ENCODE results near the gene SPTBN2. TPM values are rescaled to one million over a fixed set of nuclear protein-coding genes. Genes with fewer than 3 reads are reported as not detected.

The SPTBN2 gene
- total and polyA plus RNA-seq, 4 donors: 4.7 to 16.1 (median 11.3) TPM

- H3K9ac ChIP-seq (ENCODE audit: insufficient read depth in 1 of 2, low read length in 2 of 2): no peak overlapping the region
- TF ChIP-seq, protein P1, sequence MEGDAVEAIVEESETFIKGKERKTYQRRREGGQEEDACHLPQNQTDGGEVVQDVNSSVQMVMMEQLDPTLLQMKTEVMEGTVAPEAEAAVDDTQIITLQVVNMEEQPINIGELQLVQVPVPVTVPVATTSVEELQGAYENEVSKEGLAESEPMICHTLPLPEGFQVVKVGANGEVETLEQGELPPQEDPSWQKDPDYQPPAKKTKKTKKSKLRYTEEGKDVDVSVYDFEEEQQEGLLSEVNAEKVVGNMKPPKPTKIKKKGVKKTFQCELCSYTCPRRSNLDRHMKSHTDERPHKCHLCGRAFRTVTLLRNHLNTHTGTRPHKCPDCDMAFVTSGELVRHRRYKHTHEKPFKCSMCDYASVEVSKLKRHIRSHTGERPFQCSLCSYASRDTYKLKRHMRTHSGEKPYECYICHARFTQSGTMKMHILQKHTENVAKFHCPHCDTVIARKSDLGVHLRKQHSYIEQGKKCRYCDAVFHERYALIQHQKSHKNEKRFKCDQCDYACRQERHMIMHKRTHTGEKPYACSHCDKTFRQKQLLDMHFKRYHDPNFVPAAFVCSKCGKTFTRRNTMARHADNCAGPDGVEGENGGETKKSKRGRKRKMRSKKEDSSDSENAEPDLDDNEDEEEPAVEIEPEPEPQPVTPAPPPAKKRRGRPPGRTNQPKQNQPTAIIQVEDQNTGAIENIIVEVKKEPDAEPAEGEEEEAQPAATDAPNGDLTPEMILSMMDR (IDR thresholded peaks at IDR 0.05; ENCODE audit: control extremely low read depth, extremely low read depth): no peak
- no peaks in the 10 kb centered on the region for H3K36me3 ChIP-seq (ENCODE audit: control insufficient read depth in 4 of 4, insufficient read depth in 4 of 4, low read length in 4 of 4)
- H3K27ac ChIP-seq (ENCODE audit: low read depth in 1 of 2, low read length in 1 of 2): no peak overlapping the region
- H3K4me1 ChIP-seq (ENCODE audit: control insufficient read depth in 5 of 5, insufficient read depth in 5 of 5, low read length in 5 of 5): peaks cover 0 to 3% (median 0%) of the 10 kb centered on the region in 5 donors
- ATAC-seq (ENCODE audit: insufficient read depth, low FRiP score): no peak
- H3K4me3 ChIP-seq: no peak overlapping the region
- 93 to 95% methylated on average over 18 of the region's 18 CpGs for WGBS, 2 donors
- no peaks in the 10 kb centered on the region for H3K9me3 ChIP-seq (ENCODE audit: control insufficient read depth in 4 of 4, insufficient read depth in 3 of 4, low read length in 3 of 4)
- DNase-seq: no peak
- H3K27me3 ChIP-seq (ENCODE audit: control insufficient read depth in 3 of 3, insufficient read depth in 3 of 3, low read length in 2 of 3): no peaks in the 10 kb centered on the region
These were observed 36.6 kb downstream of the SPTBN2 start for GRCh38 chr11:66692446-66692845.

DNA sequence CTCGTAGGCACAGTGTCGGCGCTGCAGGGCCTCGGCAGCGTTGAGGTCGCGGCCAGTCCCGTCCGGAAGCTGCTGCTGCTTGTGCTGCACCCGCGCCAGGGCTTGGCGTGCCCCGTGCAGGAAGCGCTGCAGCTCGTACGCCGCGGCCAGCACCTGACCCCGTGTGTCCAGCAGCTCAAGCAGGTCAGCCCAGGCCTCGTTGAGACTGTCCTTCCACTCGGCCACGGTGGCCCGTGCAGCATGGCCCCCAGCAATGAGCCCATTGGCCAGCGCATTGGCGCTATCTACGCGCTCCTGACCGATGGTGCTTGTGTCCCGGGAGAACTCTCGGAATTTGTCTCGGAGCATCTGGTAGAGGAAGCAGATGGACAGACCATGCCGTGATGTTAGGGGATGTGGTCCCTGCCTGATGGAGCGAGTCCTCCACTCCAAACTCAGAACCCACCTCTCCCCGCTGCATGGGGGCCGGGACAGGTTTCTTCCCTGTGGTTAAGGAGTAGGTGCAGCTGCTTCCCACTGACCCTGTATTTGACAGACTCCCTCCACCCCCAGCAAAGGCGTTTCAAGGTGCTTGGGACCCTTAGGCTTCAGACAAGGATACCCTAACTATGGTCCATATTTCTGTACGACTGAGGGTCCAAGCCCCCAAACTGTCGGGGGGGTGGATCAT, 37.6 kb downstream of the SPTBN2 start:
- ATAC-seq (ENCODE audit: insufficient read depth, low FRiP score) (no peak), DNase-seq (no peak)
- Histone ChIP-seq H3K9me3 (ENCODE audit: control insufficient read depth in 4 of 4, insufficient read depth in 3 of 4, low read length in 3 of 4) (no peaks in the 10 kb centered on the region), H3K9ac (ENCODE audit: insufficient read depth in 1 of 2, low read length in 2 of 2) (no peak overlapping the region), H3K27me3 (ENCODE audit: control insufficient read depth in 3 of 3, insufficient read depth in 3 of 3, low read length in 2 of 3) (no peaks in the 10 kb centered on the region), H3K36me3 (ENCODE audit: control insufficient read depth in 4 of 4, insufficient read depth in 4 of 4, low read length in 4 of 4) (no peaks in the 10 kb centered on the region), H3K27ac (ENCODE audit: low read depth in 1 of 2, low read length in 1 of 2) (no peak overlapping the region), H3K4me1 (ENCODE audit: control insufficient read depth in 5 of 5, insufficient read depth in 5 of 5, low read length in 5 of 5) (peaks cover 0 to 3% (median 0%) of the 10 kb centered on the region in 5 donors), H3K4me3 (no peak overlapping the region)
- TF ChIP-seq, protein P1 (IDR thresholded peaks at IDR 0.05; ENCODE audit: control extremely low read depth, extremely low read depth): no peak
- 90 to 92% methylated on average over 38 of the region's 38 CpGs for WGBS, 2 donors

DNA sequence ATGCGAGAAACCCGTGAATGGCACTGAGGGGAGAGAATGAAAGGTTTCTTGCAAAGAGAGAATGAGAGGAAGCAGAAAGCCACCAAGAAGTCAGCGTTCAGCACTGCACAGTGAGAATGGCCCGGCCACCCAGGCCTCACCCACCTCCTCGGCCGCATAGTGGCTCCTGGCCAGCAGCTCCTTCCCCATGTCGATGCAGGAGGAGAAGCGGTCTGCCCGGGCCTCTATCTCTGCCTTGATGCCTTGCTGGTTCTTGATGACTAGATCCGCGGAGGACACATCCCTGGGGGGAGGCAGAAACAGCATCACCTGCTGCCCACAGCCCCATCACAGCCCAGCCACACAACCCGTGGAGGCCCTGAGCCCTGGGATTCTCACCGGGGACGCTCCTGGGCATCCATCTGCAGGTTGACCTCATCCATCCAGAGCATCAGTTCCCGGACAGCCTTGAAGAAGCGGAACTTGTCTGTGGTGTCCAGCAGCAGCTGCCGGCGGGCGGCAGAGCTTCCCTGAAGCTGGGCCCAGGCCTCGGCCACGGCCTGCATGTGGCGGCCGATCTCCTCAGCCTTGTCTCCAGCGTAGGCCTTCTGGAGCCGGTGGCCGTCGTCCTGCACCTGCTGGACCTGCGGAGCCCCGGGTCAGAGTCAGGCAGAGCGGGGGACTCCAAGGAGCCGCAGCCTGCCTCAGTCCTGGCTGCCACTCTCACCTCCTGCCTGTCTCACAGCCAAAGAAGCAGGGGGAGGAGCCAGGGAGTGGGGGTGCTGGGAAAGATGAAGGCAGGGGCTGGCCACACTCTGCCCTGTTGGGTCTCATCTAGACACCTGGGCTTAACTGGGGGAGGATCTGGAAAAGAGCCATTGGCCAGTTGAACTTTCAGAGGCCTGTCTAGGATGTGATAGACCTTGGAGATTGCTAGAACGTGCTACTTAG, 39.1 kb downstream of the SPTBN2 start:
- Histone ChIP-seq H3K36me3 (ENCODE audit: control insufficient read depth in 4 of 4, insufficient read depth in 4 of 4, low read length in 4 of 4) (no peaks in the 10 kb centered on the region), H3K4me1 (ENCODE audit: control insufficient read depth in 5 of 5, insufficient read depth in 5 of 5, low read length in 5 of 5) (peaks cover 0 to 3% (median 0%) of the 10 kb centered on the region in 5 donors), H3K27ac (ENCODE audit: low read depth in 1 of 2, low read length in 1 of 2) (no peak overlapping the region), H3K4me3 (no peak overlapping the region), H3K27me3 (ENCODE audit: control insufficient read depth in 3 of 3, insufficient read depth in 3 of 3, low read length in 2 of 3) (no peaks in the 10 kb centered on the region), H3K9ac (ENCODE audit: insufficient read depth in 1 of 2, low read length in 2 of 2) (no peak overlapping the region), H3K9me3 (ENCODE audit: control insufficient read depth in 4 of 4, insufficient read depth in 3 of 4, low read length in 3 of 4) (no peaks in the 10 kb centered on the region)
- WGBS, 2 donors: 95 to 97% methylated on average over 32 of the region's 32 CpGs
- TF ChIP-seq, protein P1 (IDR thresholded peaks at IDR 0.05; ENCODE audit: control extremely low read depth, extremely low read depth): no peak
- DNase-seq (no peak), ATAC-seq (ENCODE audit: insufficient read depth, low FRiP score) (no peak)

Measured in lung (tissue), 12 donors.